Heart left ventricle (tissue), 13 donors: ENCODE measurements around the gene SHC3.

Source experiments
- CTCF ChIP-seq, 12 donors: fragments of 200-600 bp; sonication (generic) in 4 of 12; IDR thresholded peaks; one replicate each; pipeline versions ENCODE4 v1.5.0 to v1.8.0; 2018 to 2022; ENCODE audit warnings: antibody characterized with exemption in 12 of 12, mild to moderate bottlenecking in 5 of 12
- POLR2A ChIP-seq, 2 donors: fragments of 450-650 bp; IDR thresholded peaks; one replicate each; pipeline ENCODE4 v1.6.1; 2017; ENCODE audit warnings: antibody characterized with exemption in 2 of 2, mild to moderate bottlenecking in 2 of 2, moderate library complexity in 2 of 2
- donor health status: ischemic (EF 13 %, LVEDD 7.1; RV severe dilation, severe dysfunction).
- donor health status: DM: no; HTN: yes; CAD: no.
- donor health status: DM: no; HTN: no; CAD: no.
- donor health status: ischemic (EF 25% LVEDD 6.9; RV normal size, moderate dysfunction).
- donor health status: ischemic (EF 25% LVEDD 5.7; RV mildly dilated, moderate dysfunction).
- donor health status: ischemic (EF 35%, LVEDD 5.7; RV mildly dilated, moderate dysfunction).
- donor health status: nonischemic (EF 11% LVEDD 7.7; RV severe dilation, severe dysfunction).
- donor health status: DM: yes; HTN: yes; CAD: no.
- donor health status: PGD.
- donor health status: ischemic (EF 29% LVEDD 5.4; RV normal size, mild dysfunction).
- donor health status: nonischemic (EF 23%, LVEDD 6.1; RV moderate dilation, normal function).

- TF ChIP-seq CTCF (IDR thresholded peaks at IDR 0.05): no peak
- TF ChIP-seq POLR2A (IDR thresholded peaks at IDR 0.05): no peak
Observed at GRCh38 chr9:89000371-89000781, 178.2 kb downstream of the SHC3 start.
